GM12892 (cell line): ENCODE results near the gene TMEM80.

ENCODE experiments used
- POLR2A ChIP-seq: IDR thresholded peaks from 2 replicates; pipeline ENCODE4 v1.6.1; 2011; ENCODE audit warnings: low read depth, low read length, control low read depth
- POLR2AphosphoS5 ChIP-seq: IDR thresholded peaks from 2 replicates; pipeline ENCODE4 v1.6.1; 2011; ENCODE audit warnings: low read depth, low read length, control low read depth
- TAF1 ChIP-seq: IDR thresholded peaks from 2 replicates; pipeline ENCODE4 v1.6.1; 2011; ENCODE audit warnings: low read depth, mild to moderate bottlenecking, control low read depth, low read length, borderline replicate concordance

- TF ChIP-seq POLR2A (no peak), TAF1 (no peak), POLR2AphosphoS5 (no peak)
Measured at GRCh38 chr11:660681-661444, 34.8 kb upstream of the TMEM80 start.
